GM12878 (cell line): ENCODE results near the gene F10. TPM values are rescaled to one million over a fixed set of nuclear protein-coding genes. Genes with fewer than 3 reads are reported as not detected.

Source experiments
- ATAC-seq: fragments of 200-7000 bp; cut with Tn5 transposase; 3 replicates; pipeline ENCODE4 v1.9.1; 2020; ENCODE audit warnings: mild to moderate bottlenecking, moderate library complexity
- BruUV-seq: library from RNA; stranded (reverse); fragments of 400-500 nt; replicated peaks from 2 replicates; lab custom pipeline; 2021; lab: Mats Ljungman, UMichigan
- CTCF ChIA-PET: fragments of 300-600 bp; sonication (Branson Sonifier 250); formaldehyde crosslinking; extraction: SDS; loops from one replicate; lab custom pipeline; 2021; ENCODE audit warnings: inconsistent platforms; lab: Yijun Ruan, JAX
- POLR2A ChIA-PET: fragments of 350-600 bp; formaldehyde crosslinking; extraction: SDS; loops from one replicate; lab custom pipeline; 2021; ENCODE audit warnings: inconsistent platforms; lab: Charles Lee
- RAD21 ChIA-PET: fragments of 300-600 bp; sonication (Branson Sonifier 250); formaldehyde crosslinking; loops from one replicate; lab custom pipeline; 2023; ENCODE audit warnings: antibody characterized with exemption; ENCODE audit not compliant: unreplicated experiment; lab: Charles Lee
- SMC1A ChIA-PET: fragments of 300-600 bp; sonication (Branson Sonifier 250); formaldehyde crosslinking; loops from one replicate; lab custom pipeline; 2023; ENCODE audit not compliant: unreplicated experiment, uncharacterized antibody; lab: Charles Lee
- DNase-seq: peaks from one replicate; pipeline ENCODE4 v3.0.0-alpha.2; 2011; ENCODE audit warnings: low read depth, low spot score
- FAIRE-seq: peaks from 3 replicates; lab custom pipeline; 2011; peaks lifted over from hg19 to GRCh38; lab: Jason Lieb, UNC
- H2AFZ ChIP-seq: 2 replicates; pipeline ENCODE4 v1.6.0; 2011; ENCODE audit warnings: low read depth, low read length, control low read depth; ENCODE audit not compliant: control insufficient read depth
- H3K27ac ChIP-seq: 2 replicates; pipeline ENCODE4 v1.5.1; 2011; ENCODE audit warnings: control low read depth; ENCODE audit not compliant: control insufficient read depth, insufficient read depth
- H3K27me3 ChIP-seq, 2 experiments: replicated peaks in 1 of 2; 2 replicates each; pipeline versions ENCODE4 v1.6.0 to v1.6.1; 2011; ENCODE audit warnings: low read length in 1 of 2; ENCODE audit not compliant: control insufficient read depth in 2 of 2, insufficient read depth in 2 of 2
- H3K36me3 ChIP-seq, 2 experiments: 2 replicates each; pipeline ENCODE4 v1.5.1; 2011; ENCODE audit warnings: low read length in 1 of 2; ENCODE audit not compliant: control insufficient read depth in 2 of 2, insufficient read depth in 2 of 2
- H3K4me1 ChIP-seq: 2 replicates; pipeline ENCODE4 v1.6.1; 2011; ENCODE audit warnings: mild to moderate bottlenecking, low read length, moderate library complexity, mixed read lengths; ENCODE audit not compliant: control insufficient read depth, insufficient read depth
- H3K4me2 ChIP-seq: 2 replicates; pipeline ENCODE4 v1.6.0; 2011; ENCODE audit warnings: control low read depth; ENCODE audit not compliant: control insufficient read depth, insufficient read depth
- H3K4me3 ChIP-seq: fragments of 200-600 bp; sonication (generic); 2 replicates; pipeline ENCODE4 v1.5.1; 2016
- H3K79me2 ChIP-seq: 2 replicates; pipeline ENCODE4 v1.6.0; 2011; ENCODE audit warnings: low read length; ENCODE audit not compliant: control insufficient read depth, insufficient read depth
- H3K9ac ChIP-seq: 2 replicates; pipeline ENCODE4 v1.8.0; 2011; ENCODE audit warnings: low read length, control low read depth, mixed read lengths; ENCODE audit not compliant: control insufficient read depth, insufficient read depth
- H3K9me3 ChIP-seq: replicated peaks from 3 replicates; pipeline ENCODE4 v1.5.1; 2011; ENCODE audit warnings: mild to moderate bottlenecking, low read length; ENCODE audit not compliant: control insufficient read depth, insufficient read depth
- H4K20me1 ChIP-seq: 2 replicates; pipeline ENCODE4 v1.6.0; 2011; ENCODE audit not compliant: control insufficient read depth, insufficient read depth
- EGR1 ChIP-seq, 2 experiments: IDR thresholded peaks; 1 replicate in 1 of 2; 2 replicates in 1 of 2; pipeline ENCODE4 v1.6.1; 2011 to 2012; ENCODE audit warnings: low read depth in 2 of 2, low read length in 2 of 2, borderline replicate concordance in 1 of 2, mild to moderate bottlenecking in 1 of 2, moderate library complexity in 1 of 2
- KDM1A ChIP-seq: fragments of 200-600 bp; sonication (generic); IDR thresholded peaks from 2 replicates; pipeline ENCODE4 v1.6.1; 2016; ENCODE audit warnings: borderline replicate concordance
- SMAD1 ChIP-seq: fragments of 450-650 bp; IDR thresholded peaks from 2 replicates; pipeline ENCODE4 v1.6.1; 2018; ENCODE audit warnings: mild to moderate bottlenecking, low read depth; ENCODE audit not compliant: partially characterized antibody
- SUPT20H ChIP-seq: IDR thresholded peaks from 2 replicates; pipeline ENCODE4 v1.6.1; 2011; ENCODE audit warnings: low read depth, mild to moderate bottlenecking, low read length, moderate library complexity, borderline replicate concordance; ENCODE audit not compliant: control insufficient read depth
- WGBS: methylation state at CpG from one replicate; pipeline ENCODE4 v1.1.6; 2016; ENCODE audit warnings: low lambda C conversion rate; ENCODE audit not compliant: insufficient replicate concordance, insufficient coverage; ENCODE audit errors: missing lambda C conversion rate; 5-methylcytosine and 5-hydroxymethylcytosine counted together
- in situ Hi-C: fragments of 300-500 bp; cut with MboI; formaldehyde crosslinking; loops from 9 replicates; pipeline ENCODE4 v1.14.3; 2018; ENCODE audit warnings: mixed read lengths
- intact Hi-C: fragments of 100-400 bp; cut with micrococcal nuclease; formaldehyde crosslinking; loops from one replicate; pipeline ENCODE4 v1.14.2; 2022; ENCODE audit not compliant: unreplicated experiment
- polyA plus RNA-seq, 11 experiments: library from polyadenylated mRNA; depleted of rRNA in 4 of 11; unstranded in 6 of 11; stranded (reverse) in 5 of 11; fragments of >200 nt; fragmentation: Nextera tagmentation in 4 of 11; fragmentation: Illumina TruSeq in 1 of 11; extraction: Ambion mirVana in 4 of 11; extraction: Trizol in 1 of 11; gene quantifications; 1 replicate in 1 of 11; 2 replicates in 10 of 11; pipeline versions ENCODE4 v1.2.1 to v1.2.3, GENCODE V29; 2011 to 2016; ENCODE audit warnings: inconsistent platforms in 2 of 11, missing spikeins in 2 of 11, low read depth in 1 of 11
- total RNA-seq, 4 experiments: library from RNA; depleted of rRNA in 3 of 4; stranded (reverse); fragments of >200 nt in 3 of 4; fragmentation: Illumina TruSeq in 1 of 4; extraction: Trizol in 1 of 4; gene quantifications; 2 replicates each; pipeline versions ENCODE4 v1.2.1 to v1.2.3, GENCODE V29; 2013 to 2021

Gene F10
- total and polyA plus RNA-seq, 10 of the 15 experiments (the other 5 are each of a cell fraction or from before 2014, with no cell fraction given) = not detected

DNA sequence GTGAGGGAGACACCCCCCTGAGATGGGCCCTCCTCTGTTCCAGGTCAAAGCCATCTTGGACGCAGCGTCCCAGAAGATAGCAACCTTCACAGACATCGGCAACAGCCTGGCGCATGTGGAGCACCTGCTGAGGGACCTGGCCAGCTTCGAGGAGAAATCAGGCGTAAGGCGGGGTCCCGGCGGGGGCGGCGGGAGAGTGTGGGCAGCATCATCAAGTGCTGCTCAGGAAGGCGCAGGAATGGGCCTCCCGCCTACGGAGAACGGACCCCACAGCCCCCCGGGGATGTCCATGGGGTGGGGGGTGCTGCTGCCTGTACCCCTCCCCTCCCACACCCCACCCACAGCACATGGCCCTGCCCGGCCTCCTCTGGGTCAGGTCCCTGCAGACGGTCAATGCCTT lies 48.2 kb upstream of the F10 start:
- CTCF ChIA-PET = no interaction called here

DNA sequence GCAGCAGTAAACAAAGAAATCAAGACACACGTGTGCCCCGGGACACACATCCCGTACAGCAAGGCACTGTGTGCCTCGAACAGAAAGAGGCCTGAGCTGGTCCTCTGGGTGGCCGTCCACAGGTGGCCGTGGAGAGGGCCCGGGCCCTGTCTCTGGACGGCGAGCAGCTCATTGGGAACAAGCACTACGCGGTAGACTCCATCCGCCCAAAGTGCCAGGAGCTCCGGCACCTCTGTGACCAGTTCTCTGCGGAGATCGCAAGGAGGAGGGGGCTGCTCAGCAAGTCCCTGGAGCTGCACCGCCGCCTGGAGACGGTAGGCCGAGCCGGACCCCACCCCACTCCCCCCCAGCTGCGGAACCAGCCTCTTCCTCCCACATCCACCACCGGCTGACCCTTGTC lies 47.7 kb upstream of the F10 start:
- RAD21 ChIA-PET = no interaction called here
- CTCF ChIA-PET = no interaction called here
- Histone ChIP-seq H3K4me1 (no peaks in the 10 kb centered on the region), H3K9ac (no peak overlapping the region)
- POLR2A ChIA-PET = interaction anchor here (0.7 kb wide), 1 partner anchor 526 kb away, joined by 5 read pairs; no protein-coding TSS in a partner anchor
- WGBS = 75% methylated on average over 15 of the region's 22 CpGs
- SMC1A ChIA-PET = no interaction called here
- DNase-seq = no peak
- no peak for ATAC-seq
- TF ChIP-seq SUPT20H (no peak), KDM1A (no peak)
- TF ChIP-seq, all 136 proteins: peak for 0
- Histone ChIP-seq H3K9me3 (no peaks in the 10 kb centered on the region), H3K36me3 (no peaks in the 10 kb centered on the region), H3K27ac (no peak overlapping the region), H4K20me1 (no peaks in the 10 kb centered on the region), H3K4me3 (no peak overlapping the region), H3K27me3 (no peaks in the 10 kb centered on the region), H3K4me2 (no peak overlapping the region), H3K79me2 (no peaks in the 10 kb centered on the region), H2AFZ (no peak overlapping the region)
- FAIRE-seq = no peak
- no TSS peak for BruUV-seq
- in situ Hi-C loops (no loop called here), intact Hi-C loops (no loop called here)

More for the DNA sequence above, 48.2 kb upstream of the F10 start:
- DNase-seq = no peak
- no peak for ATAC-seq
- 87% methylated on average over 10 of the region's 18 CpGs for WGBS
- Histone ChIP-seq H3K79me2 (no peaks in the 10 kb centered on the region), H2AFZ (no peak overlapping the region), H3K4me2 (no peak overlapping the region), H3K9me3 (no peaks in the 10 kb centered on the region), H3K4me1 (no peaks in the 10 kb centered on the region), H3K27me3 (no peaks in the 10 kb centered on the region), H3K27ac (no peak overlapping the region), H4K20me1 (no peaks in the 10 kb centered on the region), H3K4me3 (no peak overlapping the region), H3K36me3 (no peaks in the 10 kb centered on the region), H3K9ac (no peak overlapping the region)
- in situ Hi-C loops = no loop called here
- FAIRE-seq = no peak
- SMC1A ChIA-PET = no interaction called here
- POLR2A ChIA-PET = interaction anchor here (0.7 kb wide), 1 partner anchor 527 kb away, joined by 5 read pairs; no protein-coding TSS in a partner anchor
- TF ChIP-seq SMAD1 = no peak
- no peak for TF ChIP-seq EGR1 (IDR thresholded peaks at IDR 0.05; ENCODE audit: borderline replicate concordance in 1 of 2, low read depth in 2 of 2, low read length in 2 of 2)
- intact Hi-C loops = no loop called here
- RAD21 ChIA-PET = no interaction called here
- no TSS peak for BruUV-seq
